ENCODE measurements around the gene MGAT5B. TPM values are rescaled to one million over a fixed set of nuclear protein-coding genes. Genes with fewer than 3 reads are reported as not detected.

MGAT5B gene, protein sequence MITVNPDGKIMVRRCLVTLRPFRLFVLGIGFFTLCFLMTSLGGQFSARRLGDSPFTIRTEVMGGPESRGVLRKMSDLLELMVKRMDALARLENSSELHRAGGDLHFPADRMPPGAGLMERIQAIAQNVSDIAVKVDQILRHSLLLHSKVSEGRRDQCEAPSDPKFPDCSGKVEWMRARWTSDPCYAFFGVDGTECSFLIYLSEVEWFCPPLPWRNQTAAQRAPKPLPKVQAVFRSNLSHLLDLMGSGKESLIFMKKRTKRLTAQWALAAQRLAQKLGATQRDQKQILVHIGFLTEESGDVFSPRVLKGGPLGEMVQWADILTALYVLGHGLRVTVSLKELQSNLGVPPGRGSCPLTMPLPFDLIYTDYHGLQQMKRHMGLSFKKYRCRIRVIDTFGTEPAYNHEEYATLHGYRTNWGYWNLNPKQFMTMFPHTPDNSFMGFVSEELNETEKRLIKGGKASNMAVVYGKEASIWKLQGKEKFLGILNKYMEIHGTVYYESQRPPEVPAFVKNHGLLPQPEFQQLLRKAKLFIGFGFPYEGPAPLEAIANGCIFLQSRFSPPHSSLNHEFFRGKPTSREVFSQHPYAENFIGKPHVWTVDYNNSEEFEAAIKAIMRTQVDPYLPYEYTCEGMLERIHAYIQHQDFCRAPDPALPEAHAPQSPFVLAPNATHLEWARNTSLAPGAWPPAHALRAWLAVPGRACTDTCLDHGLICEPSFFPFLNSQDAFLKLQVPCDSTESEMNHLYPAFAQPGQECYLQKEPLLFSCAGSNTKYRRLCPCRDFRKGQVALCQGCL
- 4.9 and 10.3 TPM in 2 replicates for total RNA-seq (2014; rRNA removed)
- Bru-seq, nascent RNA = percentile 39 among the genes with signal in this experiment
- BruChase-seq, experiment 1, labeled RNA remaining after a 6-hour chase = percentile 42 among the genes with signal in this experiment
- percentile 34 among the genes with signal in this experiment for BruChase-seq, experiment 2, labeled RNA remaining after a 2-hour chase
- long read RNA-seq, partial matches to known transcripts = 1 of 1 reads
- long read RNA-seq, other reads (novel, unspliced or antisense) = 0 of 1 reads

DNA sequence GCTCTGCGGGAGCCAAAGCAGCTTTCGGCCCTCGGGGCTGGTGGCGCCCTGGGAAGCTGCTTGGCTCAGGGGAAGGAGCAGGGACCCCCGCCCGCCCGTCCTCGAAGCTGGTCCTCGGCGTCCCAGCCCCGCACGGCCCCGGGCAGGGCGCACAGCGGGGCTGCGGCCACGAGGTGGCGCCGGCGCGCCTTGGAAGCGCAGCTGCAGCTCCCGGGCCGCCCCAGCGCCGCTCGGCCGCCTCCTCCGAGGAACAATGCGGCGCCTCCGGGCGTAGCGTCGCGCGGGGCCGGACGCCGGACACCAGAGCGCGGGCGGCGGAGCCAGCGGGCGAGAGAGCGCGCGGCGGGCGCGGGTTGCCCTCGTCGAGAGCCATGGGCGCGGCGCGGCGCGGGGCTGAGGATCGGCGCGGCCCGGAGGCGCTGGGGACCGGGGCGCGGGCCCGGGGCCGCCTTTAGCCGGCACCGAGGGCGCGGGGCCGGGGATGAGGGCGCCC, at the start of gene MGAT5B:
TSS of gene MGAT5B (plus strand) at position 229 of the 493 bp plus-strand sequence. CDS start 626 bp downstream, outside the sequence.
- H3F3A ChIP-seq (ENCODE audit: low read length, unreplicated experiment) = no peaks in the 10 kb centered on the region
- no peaks in the 10 kb centered on the region for H3K9me3 ChIP-seq (ENCODE audit: low read length)
- peak within 1 kb of the TSS; percentile 65 for H3K4me3 ChIP-seq (ENCODE audit: low read length)
- H3K9me2 ChIP-seq (replicated peaks; ENCODE audit: low read length) = no peaks in the 10 kb centered on the region
- BruUV-seq (replicated peaks) = no TSS peak
- ChIA-PET CTCF (interaction anchor here (0.6 to 2.2 kb wide), 5 partner anchors 76 to 387 kb away, joined by 3 to 36 read pairs (median 5); no protein-coding TSS in a partner anchor), POLR2A (ENCODE audit: unreplicated experiment) (interaction anchor here (0.6 kb wide), 2 partner anchors 311 to 1182 kb away, joined by 5 read pairs; no protein-coding TSS in a partner anchor)
- H4K20me1 ChIP-seq (ENCODE audit: low read length) = no peaks in the 10 kb centered on the region
- peak; percentile 76 for ATAC-seq
- peak within 1 kb of the TSS; percentile 30 for H3K9ac ChIP-seq (ENCODE audit: low read length)
- H3K79me2 ChIP-seq (ENCODE audit: low read length) = peaks cover 4% of the 10 kb centered on the region; the same call in 1 of the 2 replicates
- intact Hi-C loops (cut with micrococcal nuclease) = loop anchor here (5.0 kb wide), 2 partner anchors 74 to 144 kb away; no protein-coding TSS in a partner anchor
- H3K4me1 ChIP-seq (ENCODE audit: insufficient read depth, low read length) = peaks cover 46% of the 10 kb centered on the region
- peak within 1 kb of the TSS; percentile 95 for H2AFZ ChIP-seq (ENCODE audit: low read length)
- peak within 1 kb of the TSS; percentile 97 for H3K4me2 ChIP-seq (ENCODE audit: low read length)
- no peaks in the 10 kb centered on the region for H3K36me3 ChIP-seq (ENCODE audit: low read depth, low read length)
- H3K27ac ChIP-seq (ENCODE audit: low read length) = peak within 1 kb of the TSS; percentile 33
- TF ChIP-seq EZH2phosphoT487 (IDR thresholded peaks at IDR 0.05; ENCODE audit: borderline replicate concordance, low read length) (no peak), EZH2 (IDR thresholded peaks at IDR 0.05; ENCODE audit: low read length, unreplicated experiment) (no peak)
- TF ChIP-seq, protein P1, sequence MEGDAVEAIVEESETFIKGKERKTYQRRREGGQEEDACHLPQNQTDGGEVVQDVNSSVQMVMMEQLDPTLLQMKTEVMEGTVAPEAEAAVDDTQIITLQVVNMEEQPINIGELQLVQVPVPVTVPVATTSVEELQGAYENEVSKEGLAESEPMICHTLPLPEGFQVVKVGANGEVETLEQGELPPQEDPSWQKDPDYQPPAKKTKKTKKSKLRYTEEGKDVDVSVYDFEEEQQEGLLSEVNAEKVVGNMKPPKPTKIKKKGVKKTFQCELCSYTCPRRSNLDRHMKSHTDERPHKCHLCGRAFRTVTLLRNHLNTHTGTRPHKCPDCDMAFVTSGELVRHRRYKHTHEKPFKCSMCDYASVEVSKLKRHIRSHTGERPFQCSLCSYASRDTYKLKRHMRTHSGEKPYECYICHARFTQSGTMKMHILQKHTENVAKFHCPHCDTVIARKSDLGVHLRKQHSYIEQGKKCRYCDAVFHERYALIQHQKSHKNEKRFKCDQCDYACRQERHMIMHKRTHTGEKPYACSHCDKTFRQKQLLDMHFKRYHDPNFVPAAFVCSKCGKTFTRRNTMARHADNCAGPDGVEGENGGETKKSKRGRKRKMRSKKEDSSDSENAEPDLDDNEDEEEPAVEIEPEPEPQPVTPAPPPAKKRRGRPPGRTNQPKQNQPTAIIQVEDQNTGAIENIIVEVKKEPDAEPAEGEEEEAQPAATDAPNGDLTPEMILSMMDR (conservative IDR thresholded peaks at IDR 0.05; ENCODE audit: low read depth, low read length) = peak; percentile 82
- peak; percentile 96 for DNase-seq
- no peaks in the 10 kb centered on the region for H3K27me3 ChIP-seq (ENCODE audit: low read length)

DNA sequence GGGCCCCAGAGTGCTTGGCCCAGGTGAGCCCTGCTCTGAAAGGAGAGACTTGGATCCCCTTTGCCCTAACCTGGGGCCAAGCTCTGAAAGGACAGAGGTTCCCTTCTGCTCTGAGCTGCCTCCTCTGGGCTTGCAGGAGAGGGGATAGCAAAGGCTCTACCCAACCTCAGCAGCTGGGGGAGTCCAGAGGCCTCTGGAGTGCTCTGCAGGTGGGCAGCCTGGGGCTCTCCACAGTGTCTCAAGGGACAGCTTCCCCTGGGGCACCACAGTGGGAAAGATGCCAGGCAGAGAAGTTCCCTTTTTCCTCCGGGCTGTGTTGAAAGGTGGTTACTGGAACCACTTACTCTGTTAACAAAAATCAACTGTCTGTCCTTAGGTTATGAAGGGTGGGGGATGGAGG, 48.2 kb upstream of the MGAT5B start:
- Histone ChIP-seq H3K36me3 (ENCODE audit: low read depth, low read length) (no peaks in the 10 kb centered on the region), H3K4me2 (ENCODE audit: low read length) (no peak overlapping the region), H3K27me3 (ENCODE audit: low read length) (no peaks in the 10 kb centered on the region), H3K4me3 (ENCODE audit: low read length) (no peak overlapping the region), H3F3A (ENCODE audit: low read length, unreplicated experiment) (no peaks in the 10 kb centered on the region), H3K9ac (ENCODE audit: low read length) (no peak overlapping the region), H3K9me3 (ENCODE audit: low read length) (no peaks in the 10 kb centered on the region), H2AFZ (ENCODE audit: low read length) (no peak overlapping the region), H3K4me1 (ENCODE audit: insufficient read depth, low read length) (no peaks in the 10 kb centered on the region), H3K9me2 (replicated peaks; ENCODE audit: low read length) (no peaks in the 10 kb centered on the region), H4K20me1 (ENCODE audit: low read length) (no peaks in the 10 kb centered on the region), H3K79me2 (ENCODE audit: low read length) (no peaks in the 10 kb centered on the region), H3K27ac (ENCODE audit: low read length) (no peak overlapping the region)
- CTCF ChIA-PET = interaction anchor here (0.6 to 0.7 kb wide), 2 partner anchors 18 to 38 kb away, joined by 3 to 4 read pairs; no protein-coding TSS in a partner anchor
- intact Hi-C loops (cut with micrococcal nuclease) = no loop called here
- no TSS peak for BruUV-seq (replicated peaks)
- DNase-seq = no peak
- POLR2A ChIA-PET (ENCODE audit: unreplicated experiment) = no interaction called here
- no peak for ATAC-seq
- no peak for TF ChIP-seq EZH2 (IDR thresholded peaks at IDR 0.05; ENCODE audit: low read length, unreplicated experiment)
- no peak for TF ChIP-seq EZH2phosphoT487 (IDR thresholded peaks at IDR 0.05; ENCODE audit: borderline replicate concordance, low read length)
- TF ChIP-seq, protein P1 (conservative IDR thresholded peaks at IDR 0.05; ENCODE audit: low read depth, low read length) = no peak
